ENCODE data around the gene NAA11.

GRCh38 chr4:79272761-79273160 lies 53.1 kb downstream of the NAA11 start:
- no peak for TF ChIP-seq CTCF (conservative IDR thresholded peaks at IDR 0.05; ENCODE audit: low read length)
- TF ChIP-seq EZH2phosphoT487 (IDR thresholded peaks at IDR 0.05; ENCODE audit: borderline replicate concordance, low read depth, low read length), result no peak
